Keratinocyte (primary cell): ENCODE measurements around the gene ADARB2. TPM values are rescaled to one million over a fixed set of nuclear protein-coding genes. Genes with fewer than 3 reads are reported as not detected.

Experiments used
- DNase-seq: peaks from one replicate; pipeline ENCODE4 v3.0.0-alpha.2; 2011; ENCODE audit warnings: low read depth, missing footprints, low spot score
- FAIRE-seq: peaks from 2 replicates; lab custom pipeline; 2011; peaks lifted over from hg19 to GRCh38; lab: Jason Lieb, UNC
- H2AFZ ChIP-seq: 2 replicates; pipeline ENCODE4 v1.6.0; 2012; ENCODE audit warnings: low read length, control low read depth, inconsistent platforms; ENCODE audit not compliant: control insufficient read depth
- H3K27ac ChIP-seq: 2 replicates; pipeline ENCODE4 v1.5.1; 2011; ENCODE audit warnings: low read length; ENCODE audit not compliant: control insufficient read depth, insufficient read depth
- H3K27me3 ChIP-seq: 3 replicates; pipeline ENCODE4 v1.6.0; 2011; ENCODE audit warnings: low read length; ENCODE audit not compliant: control insufficient read depth, insufficient read depth; ENCODE audit errors: extremely low read depth
- H3K36me3 ChIP-seq, 2 experiments: 2 replicates in 1 of 2; 3 replicates in 1 of 2; pipeline ENCODE4 v1.5.1; 2011; ENCODE audit warnings: low read length in 2 of 2, mild to moderate bottlenecking in 1 of 2; ENCODE audit not compliant: control insufficient read depth in 2 of 2, insufficient read depth in 2 of 2; ENCODE audit errors: extremely low read depth in 1 of 2
- H3K4me1 ChIP-seq: 3 replicates; pipeline ENCODE4 v1.5.1; 2011; ENCODE audit warnings: low read length; ENCODE audit not compliant: control insufficient read depth, insufficient read depth; ENCODE audit errors: extremely low read depth
- H3K4me2 ChIP-seq: 3 replicates; pipeline ENCODE4 v1.6.0; 2011; ENCODE audit warnings: low read depth, low read length; ENCODE audit not compliant: control insufficient read depth, insufficient read depth; ENCODE audit errors: extremely low read depth
- H3K4me3 ChIP-seq, 3 experiments: fragments of 200-600 bp in 1 of 3; sonication (generic) in 1 of 3; 2 replicates in 2 of 3; 3 replicates in 1 of 3; pipeline ENCODE4 v1.5.1; 2011 to 2016; ENCODE audit warnings: low read length in 3 of 3, mild to moderate bottlenecking in 3 of 3, control low read depth in 2 of 3, inconsistent platforms in 1 of 3, low read depth in 1 of 3, mixed read lengths in 1 of 3, mixed run types in 1 of 3, moderate library complexity in 1 of 3; ENCODE audit not compliant: control insufficient read depth in 2 of 3, insufficient read depth in 2 of 3; ENCODE audit errors: extremely low read depth in 1 of 3
- H3K79me2 ChIP-seq: 2 replicates; pipeline ENCODE4 v1.6.0; 2012; ENCODE audit warnings: low read length; ENCODE audit not compliant: control insufficient read depth, insufficient read depth
- H3K9ac ChIP-seq: 3 replicates; pipeline ENCODE4 v1.6.0; 2011; ENCODE audit warnings: low read length; ENCODE audit not compliant: control insufficient read depth, insufficient read depth; ENCODE audit errors: extremely low read depth
- H3K9me1 ChIP-seq: 3 replicates; pipeline ENCODE4 v1.6.0; 2011; ENCODE audit warnings: low read length; ENCODE audit not compliant: control insufficient read depth, insufficient read depth; ENCODE audit errors: extremely low read depth
- H3K9me3 ChIP-seq: 2 replicates; pipeline ENCODE4 v1.5.1; 2012; ENCODE audit warnings: low read depth, low read length; ENCODE audit not compliant: control insufficient read depth
- H4K20me1 ChIP-seq: 3 replicates; pipeline ENCODE4 v1.6.0; 2011; ENCODE audit warnings: low read length; ENCODE audit not compliant: control insufficient read depth, insufficient read depth; ENCODE audit errors: extremely low read depth
- EZH2 ChIP-seq: IDR thresholded peaks from one replicate; pipeline ENCODE4 v1.6.1; 2012; ENCODE audit warnings: inconsistent platforms, mild to moderate bottlenecking, low read length, moderate library complexity
- dilution Hi-C: fragments of 300-500 bp; cut with MboI; formaldehyde crosslinking; loops from one replicate; pipeline ENCODE4 v1.7.0; 2020; ENCODE audit warnings: low sequenced_read_pairs; ENCODE audit not compliant: extremely low pct_ligation_motif_present
- polyA plus RNA-seq, 5 experiments: library from polyadenylated mRNA; depleted of rRNA in 3 of 5; stranded (reverse) in 3 of 5; stranded (forward) in 1 of 5; unstranded in 1 of 5; fragments of >200 nt; gene quantifications; 1 replicate in 1 of 5; 2 replicates in 3 of 5; 3 replicates in 1 of 5; pipeline versions ENCODE4 v1.2.1 to v1.2.3, GENCODE V29; 2011 to 2012; ENCODE audit warnings: missing spikeins in 2 of 5, low read depth in 1 of 5, low replicate concordance in 1 of 5
- TF ChIP-seq, protein P1 (sequence below), 3 experiments: IDR thresholded peaks in 1 of 3; conservative IDR thresholded peaks in 1 of 3; optimal IDR thresholded peaks in 1 of 3; 2 replicates in 2 of 3; 3 replicates in 1 of 3; pipeline versions ENCODE3 to v1.5.1; 2011; ENCODE audit warnings: low read length in 3 of 3, mild to moderate bottlenecking in 3 of 3, moderate library complexity in 2 of 3, control low read depth in 1 of 3, inconsistent platforms in 1 of 3; ENCODE audit not compliant: insufficient read depth in 2 of 3; ENCODE audit errors: extremely low read depth in 1 of 3

Gene ADARB2
- polyA plus RNA-seq, 1 donor (not counting 4 experiments of a cell fraction or from before 2014, with no cell fraction given), result not detected

DNA sequence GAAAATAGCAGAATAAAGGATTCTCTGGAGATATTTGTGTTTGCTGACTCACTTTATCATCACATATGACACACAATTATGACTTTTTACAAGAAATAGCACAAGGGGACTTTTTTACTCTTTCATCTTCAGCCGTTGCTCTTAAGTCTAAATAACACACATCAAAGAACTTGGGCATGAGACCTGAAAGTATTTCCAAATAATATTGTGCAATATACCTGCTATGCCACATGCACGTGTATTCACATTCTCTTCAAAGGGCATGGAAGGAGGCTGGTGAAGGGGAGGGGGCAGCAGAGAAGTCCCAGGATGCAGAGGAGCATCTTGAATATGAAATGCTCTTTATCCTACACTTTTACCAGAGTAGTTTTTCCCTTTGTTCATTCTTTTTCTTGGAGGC, 4.1 kb upstream of the ADARB2 start:
- dilution Hi-C loops, result no loop called here
- H2AFZ ChIP-seq, result no peak overlapping the region
- FAIRE-seq, result no peak

DNA sequence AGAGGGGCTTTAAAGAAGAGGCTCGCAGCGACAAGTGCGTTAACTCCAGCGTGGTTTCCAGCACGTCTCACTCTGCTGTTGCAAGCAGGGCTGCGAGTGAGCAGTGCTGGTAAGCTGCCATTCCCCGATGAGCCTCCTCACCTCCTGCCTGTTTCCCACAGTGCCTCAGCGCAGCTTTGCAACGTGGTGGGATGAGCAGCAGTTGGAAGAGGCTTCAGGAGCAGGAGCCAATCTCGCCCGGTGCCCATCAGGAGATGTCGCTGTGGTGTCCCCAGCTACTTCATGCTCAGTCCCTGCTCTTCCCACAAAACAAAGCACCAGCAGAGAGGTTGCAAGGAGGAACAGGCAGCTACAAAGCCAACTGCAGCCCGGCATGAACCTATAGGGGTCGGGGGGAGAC, 2.4 kb upstream of the ADARB2 start:
- FAIRE-seq (no peak), DNase-seq (no peak)
- Histone ChIP-seq H4K20me1 (no peaks in the 10 kb centered on the region), H3K27ac (no peak overlapping the region), H3K4me2 (no peak overlapping the region), H3K9me1 (no peaks in the 10 kb centered on the region), H3K9ac (no peak overlapping the region), H3K27me3 (peaks cover 31% of the 10 kb centered on the region), H2AFZ (no peak overlapping the region), H3K79me2 (no peaks in the 10 kb centered on the region), H3K4me1 (no peaks in the 10 kb centered on the region), H3K9me3 (no peaks in the 10 kb centered on the region), H3K36me3 (no peaks in the 10 kb centered on the region), H3K4me3 (no peak overlapping the region)
- TF ChIP-seq, protein P1, sequence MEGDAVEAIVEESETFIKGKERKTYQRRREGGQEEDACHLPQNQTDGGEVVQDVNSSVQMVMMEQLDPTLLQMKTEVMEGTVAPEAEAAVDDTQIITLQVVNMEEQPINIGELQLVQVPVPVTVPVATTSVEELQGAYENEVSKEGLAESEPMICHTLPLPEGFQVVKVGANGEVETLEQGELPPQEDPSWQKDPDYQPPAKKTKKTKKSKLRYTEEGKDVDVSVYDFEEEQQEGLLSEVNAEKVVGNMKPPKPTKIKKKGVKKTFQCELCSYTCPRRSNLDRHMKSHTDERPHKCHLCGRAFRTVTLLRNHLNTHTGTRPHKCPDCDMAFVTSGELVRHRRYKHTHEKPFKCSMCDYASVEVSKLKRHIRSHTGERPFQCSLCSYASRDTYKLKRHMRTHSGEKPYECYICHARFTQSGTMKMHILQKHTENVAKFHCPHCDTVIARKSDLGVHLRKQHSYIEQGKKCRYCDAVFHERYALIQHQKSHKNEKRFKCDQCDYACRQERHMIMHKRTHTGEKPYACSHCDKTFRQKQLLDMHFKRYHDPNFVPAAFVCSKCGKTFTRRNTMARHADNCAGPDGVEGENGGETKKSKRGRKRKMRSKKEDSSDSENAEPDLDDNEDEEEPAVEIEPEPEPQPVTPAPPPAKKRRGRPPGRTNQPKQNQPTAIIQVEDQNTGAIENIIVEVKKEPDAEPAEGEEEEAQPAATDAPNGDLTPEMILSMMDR (optimal IDR thresholded peaks at IDR 0.05 in 1 of 3, IDR thresholded peaks at IDR 0.05 in 1 of 3, conservative IDR thresholded peaks at IDR 0.05 in 1 of 3; ENCODE audit: extremely low read depth in 1 of 3, insufficient read depth in 2 of 3, low read length in 3 of 3), result no peak
- TF ChIP-seq EZH2, result no peak
- dilution Hi-C loops, result no loop called here

More for the DNA sequence above, 4.1 kb upstream of the ADARB2 start:
- peaks cover 24% of the 10 kb centered on the region for H3K27me3 ChIP-seq
- no peak overlapping the region for H3K4me3 ChIP-seq
- no peak overlapping the region for H3K27ac ChIP-seq
- no peaks in the 10 kb centered on the region for H3K79me2 ChIP-seq
- H3K36me3 ChIP-seq, result no peaks in the 10 kb centered on the region
- peaks cover 2% of the 10 kb centered on the region for H3K9me3 ChIP-seq
- no peak overlapping the region for H3K4me2 ChIP-seq
- no peak for DNase-seq
- no peak overlapping the region for H3K9ac ChIP-seq
- H3K9me1 ChIP-seq, result no peaks in the 10 kb centered on the region
- no peaks in the 10 kb centered on the region for H4K20me1 ChIP-seq
- TF ChIP-seq EZH2, result no peak
- TF ChIP-seq, protein P1 (optimal IDR thresholded peaks at IDR 0.05 in 1 of 3, IDR thresholded peaks at IDR 0.05 in 1 of 3, conservative IDR thresholded peaks at IDR 0.05 in 1 of 3; ENCODE audit: extremely low read depth in 1 of 3, insufficient read depth in 2 of 3, low read length in 3 of 3), result no peak
- no peaks in the 10 kb centered on the region for H3K4me1 ChIP-seq
